Natural killer cell treated with Interleukin-12 subunit alpha and Interleukin-12 subunit beta and Interleukin-15 and Interleukin-18, amount 100 ng/mL, for 72 hours (primary cell): ENCODE data around the gene CABP4. TPM values are rescaled to one million over a fixed set of nuclear protein-coding genes. Genes with fewer than 3 reads are reported as not detected.

Source experiments
- ATAC-seq, 2 donors: fragments of 150-1000 bp; cut with Tn5 transposase in 1 of 2; sonication (Bioruptor Pico), chemical (Tn5 transposase) in 1 of 2; 2 replicates each; pipeline ENCODE4 v1.10.0; 2021
- DNase-seq: peaks from one replicate; pipeline ENCODE4 v3.0.0; 2022; ENCODE audit warnings: low spot score
- H3K27ac Mint-ChIP-seq, 2 donors: 1 replicate in 1 of 2; 2 replicates in 1 of 2; pipeline ENCODE4 v1.8.0; 2022; ENCODE audit warnings: mixed read lengths in 2 of 2, mild to moderate bottlenecking in 1 of 2, moderate library complexity in 1 of 2
- H3K27me3 Mint-ChIP-seq, 2 donors: 1 replicate in 1 of 2; 2 replicates in 1 of 2; pipeline ENCODE4 v1.8.0; 2022; ENCODE audit warnings: mixed read lengths in 2 of 2
- H3K36me3 Mint-ChIP-seq: one replicate; pipeline ENCODE4 v1.8.0; 2022; ENCODE audit warnings: mixed read lengths
- H3K4me1 Mint-ChIP-seq, 2 donors: 1 replicate in 1 of 2; 2 replicates in 1 of 2; pipeline ENCODE4 v1.8.0; 2022; ENCODE audit warnings: low read depth in 2 of 2, mixed read lengths in 2 of 2, mild to moderate bottlenecking in 1 of 2
- H3K4me3 Mint-ChIP-seq: one replicate; pipeline ENCODE4 v1.8.0; 2022; ENCODE audit warnings: mixed read lengths
- H3K9me3 Mint-ChIP-seq: 2 replicates; pipeline ENCODE4 v1.8.0; 2022; ENCODE audit warnings: mixed read lengths
- total RNA-seq, 2 donors: library from RNA; stranded (reverse); gene quantifications; one replicate each; pipeline ENCODE4 v1.2.3, GENCODE V29; 2022

The CABP4 gene
- total RNA-seq, 2 donors from 2014 or later, result 1.4 to 2.2 TPM

DNA sequence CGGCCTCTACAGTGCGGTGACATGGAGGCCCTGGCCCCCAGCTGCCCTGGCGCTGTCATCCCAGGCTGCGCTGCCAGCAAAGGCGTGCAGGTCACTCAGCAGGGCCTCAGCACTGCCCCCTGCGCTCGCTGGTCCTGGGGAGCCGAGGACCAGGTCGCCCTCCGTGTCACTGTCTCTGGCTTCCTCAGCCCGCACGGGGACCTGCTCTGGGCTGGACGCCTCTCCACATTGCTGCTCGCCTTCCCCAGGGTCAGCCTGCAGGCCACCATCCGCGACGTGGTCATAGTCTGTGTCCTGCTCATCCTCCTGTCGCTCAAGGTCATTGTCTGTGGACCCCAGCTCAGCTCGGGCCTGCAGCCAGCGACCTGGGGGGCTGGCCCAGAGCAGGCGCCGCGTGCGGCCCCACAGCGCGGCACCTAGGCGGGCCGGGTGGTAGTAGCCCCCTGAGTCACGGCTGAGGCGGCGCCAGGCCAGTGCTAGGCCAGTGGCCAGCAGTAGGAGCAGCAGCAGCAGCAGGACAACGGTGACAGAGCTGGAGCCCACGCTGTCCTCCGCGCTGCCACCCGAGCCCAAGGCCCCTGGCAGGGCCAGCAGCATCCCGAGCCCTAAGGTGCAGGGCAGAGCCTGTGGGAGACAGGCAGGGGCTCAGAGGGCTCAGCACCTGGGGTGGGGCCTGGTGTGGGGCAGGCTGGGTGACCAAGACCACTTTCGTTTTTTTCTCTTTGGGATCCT is 19.3 kb upstream of the CABP4 start:
- H3K9me3 Mint-ChIP-seq, result no peaks in the 10 kb centered on the region
- H3K4me3 Mint-ChIP-seq, result peak overlapping the region; percentile 93
- H3K36me3 Mint-ChIP-seq, result no peaks in the 10 kb centered on the region
- peaks cover 50 to 55% of the 10 kb centered on the region in 2 donors for H3K4me1 Mint-ChIP-seq
- no peak for ATAC-seq
- DNase-seq, result no peak
- H3K27me3 Mint-ChIP-seq, result no peaks in the 10 kb centered on the region
- peak overlapping the region; percentile 92 for H3K27ac Mint-ChIP-seq

DNA sequence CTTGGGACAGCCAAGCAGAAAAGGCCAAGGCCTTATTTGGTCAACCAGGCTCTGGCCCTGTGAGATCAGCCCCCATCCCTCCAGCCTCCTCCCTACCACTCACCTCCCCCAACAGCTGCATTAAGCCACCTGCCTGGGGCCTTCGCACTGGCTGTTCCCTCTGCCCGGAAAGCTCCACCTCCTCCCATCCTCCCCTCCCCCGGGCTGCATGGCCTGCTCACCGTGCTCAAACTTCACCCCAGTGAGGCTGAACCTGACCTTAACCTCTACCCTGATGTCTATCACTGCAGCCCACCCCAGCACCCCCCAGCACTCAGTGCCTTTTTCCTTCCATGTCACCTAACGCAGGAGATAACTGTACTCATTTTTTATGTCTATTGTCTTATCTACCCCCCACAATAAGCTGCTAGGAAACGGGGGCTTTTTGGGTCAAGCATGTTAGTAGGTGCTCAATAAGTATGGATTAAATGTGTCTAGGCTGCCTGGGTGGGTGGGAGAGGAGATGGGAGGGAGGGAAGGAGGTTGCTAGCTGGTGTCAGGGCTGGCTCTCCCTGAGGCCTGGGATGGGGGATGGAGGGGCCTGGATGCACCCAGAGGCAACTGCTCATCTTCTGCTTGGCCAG is 18.6 kb upstream of the CABP4 start:
- no peaks in the 10 kb centered on the region for H3K36me3 Mint-ChIP-seq
- peak; percentile 66 to 70 for ATAC-seq
- H3K4me1 Mint-ChIP-seq, result peaks cover 49 to 60% of the 10 kb centered on the region in 2 donors

DNA sequence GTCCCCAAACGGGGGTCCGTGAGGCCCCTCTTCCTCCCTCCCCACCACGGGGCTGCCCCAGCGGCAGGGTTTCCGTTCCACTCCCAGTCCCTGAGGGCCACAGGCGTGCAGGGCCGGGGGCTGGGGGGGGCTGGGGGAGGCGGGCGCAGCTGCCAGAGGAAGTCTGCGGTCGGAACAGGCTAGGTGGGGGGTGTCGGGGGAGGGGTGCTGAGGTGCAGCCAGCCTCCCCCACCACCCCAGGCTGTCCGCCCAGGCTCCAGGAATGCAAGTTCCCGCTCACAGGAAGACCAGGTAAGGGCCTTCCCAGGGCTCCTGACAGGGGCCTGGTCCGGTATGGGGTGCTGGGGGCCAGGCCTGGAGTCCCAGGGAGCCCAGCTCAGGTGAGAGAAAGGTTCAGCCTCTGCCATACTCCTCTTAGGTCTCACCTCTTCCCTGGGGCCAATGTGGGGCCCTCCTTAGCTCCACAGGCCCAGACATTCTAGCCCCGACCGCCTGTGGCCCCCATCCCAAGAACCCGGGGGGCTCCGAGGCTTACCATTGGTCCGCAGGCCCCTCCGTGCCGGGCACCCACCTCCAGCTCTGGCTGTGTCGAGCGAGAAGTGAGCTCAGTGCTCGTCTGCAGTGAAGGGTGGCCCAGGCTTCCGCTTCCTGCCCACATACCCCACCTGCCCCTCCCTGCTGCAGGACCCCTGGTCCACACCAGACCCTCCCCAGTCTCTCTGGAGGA is 17.9 kb upstream of the CABP4 start, which contains the start of gene PTPRCAP:
Gene PTPRCAP (minus strand): TSS at position 601 of the 727 bp plus-strand sequence. CDS start 63 bp downstream, at position 538.
- no peaks in the 10 kb centered on the region for H3K27me3 Mint-ChIP-seq
- peak within 1 kb of the TSS; percentile 93 for H3K4me3 Mint-ChIP-seq
- no peaks in the 10 kb centered on the region for H3K36me3 Mint-ChIP-seq
- DNase-seq (peak; percentile 80), ATAC-seq (peak; percentile 56 to 62)
- H3K9me3 Mint-ChIP-seq, result no peaks in the 10 kb centered on the region
- peak within 1 kb of the TSS; percentile 92 for H3K27ac Mint-ChIP-seq
- peaks cover 48 to 59% of the 10 kb centered on the region in 2 donors for H3K4me1 Mint-ChIP-seq

More for the DNA sequence above, 18.6 kb upstream of the CABP4 start:
- no peaks in the 10 kb centered on the region for H3K9me3 Mint-ChIP-seq
- H3K27me3 Mint-ChIP-seq, result no peaks in the 10 kb centered on the region
- DNase-seq, result peak; percentile 87
- peak overlapping the region; percentile 93 for H3K4me3 Mint-ChIP-seq
- peak overlapping the region; percentile 92 for H3K27ac Mint-ChIP-seq

DNA sequence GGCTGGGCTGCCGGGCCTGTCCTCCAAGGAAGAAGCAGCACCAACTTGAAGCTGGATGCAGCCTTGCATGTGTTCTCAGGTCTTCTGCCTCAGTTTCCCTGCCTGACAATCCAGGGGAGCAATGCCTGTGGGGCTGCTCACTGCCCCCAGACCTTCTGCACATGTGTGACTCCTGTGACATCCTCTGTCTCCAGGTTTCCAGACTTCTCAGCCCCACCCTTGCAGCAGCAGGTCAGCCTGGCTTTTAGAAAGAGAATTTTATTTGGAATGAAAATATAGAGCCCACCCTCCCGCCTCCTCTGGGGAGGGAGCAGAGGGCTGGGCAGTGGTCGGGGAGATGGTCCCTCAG is 17.4 kb upstream of the CABP4 start:
- ATAC-seq, result no peak
- Mint-ChIP-seq H3K4me3 (peak overlapping the region; percentile 93), H3K27me3 (no peaks in the 10 kb centered on the region), H3K9me3 (no peaks in the 10 kb centered on the region), H3K36me3 (no peaks in the 10 kb centered on the region), H3K4me1 (peaks cover 48 to 58% of the 10 kb centered on the region in 2 donors), H3K27ac (peak overlapping the region; percentile 92)
- DNase-seq, result no peak

DNA sequence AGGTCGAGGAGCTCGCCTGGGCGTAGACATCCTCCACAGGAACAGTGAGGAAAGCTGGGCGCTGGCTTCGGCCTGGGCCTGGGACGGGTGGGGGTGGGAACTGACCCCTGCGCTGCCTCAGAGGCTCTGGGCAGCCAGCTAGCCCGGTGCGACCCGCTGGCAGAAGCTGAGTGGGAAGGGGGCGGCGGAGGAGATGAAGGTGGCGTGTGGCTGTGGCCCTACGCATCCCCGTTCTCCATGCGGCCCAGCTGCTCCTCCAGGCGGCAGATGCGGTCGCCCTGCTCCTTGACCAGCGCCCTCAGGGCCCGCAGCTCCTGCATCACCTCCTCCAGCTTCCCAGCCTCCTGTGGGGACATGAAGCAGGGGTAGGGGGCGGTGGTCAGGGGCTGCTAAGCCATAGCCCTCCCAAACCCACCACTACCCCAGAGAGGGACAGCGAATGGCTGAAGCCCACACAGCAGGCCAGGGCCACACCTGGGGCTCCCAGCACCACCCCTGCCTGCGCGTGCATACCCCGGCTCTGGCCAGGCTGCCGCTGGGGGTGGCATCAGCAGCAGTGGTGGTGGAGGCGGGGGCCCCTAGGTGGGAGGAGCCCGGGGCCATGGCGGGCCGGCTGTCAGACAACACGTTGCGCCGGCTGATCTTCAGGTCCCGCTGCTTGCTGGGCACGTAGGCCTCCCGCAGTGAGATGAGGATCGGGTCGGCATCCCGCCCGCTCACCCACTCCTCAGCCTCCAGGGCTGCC is 16.8 kb upstream of the CABP4 start:
- H3K9me3 Mint-ChIP-seq, result no peaks in the 10 kb centered on the region
- peaks cover 46 to 54% of the 10 kb centered on the region in 2 donors for H3K4me1 Mint-ChIP-seq
- no peaks in the 10 kb centered on the region for H3K36me3 Mint-ChIP-seq
- H3K27ac Mint-ChIP-seq, result peak overlapping the region; percentile 92
- no peak for DNase-seq
- peak overlapping the region; percentile 93 for H3K4me3 Mint-ChIP-seq
- peak; percentile 11 to 50 for ATAC-seq
- H3K27me3 Mint-ChIP-seq, result no peaks in the 10 kb centered on the region

DNA sequence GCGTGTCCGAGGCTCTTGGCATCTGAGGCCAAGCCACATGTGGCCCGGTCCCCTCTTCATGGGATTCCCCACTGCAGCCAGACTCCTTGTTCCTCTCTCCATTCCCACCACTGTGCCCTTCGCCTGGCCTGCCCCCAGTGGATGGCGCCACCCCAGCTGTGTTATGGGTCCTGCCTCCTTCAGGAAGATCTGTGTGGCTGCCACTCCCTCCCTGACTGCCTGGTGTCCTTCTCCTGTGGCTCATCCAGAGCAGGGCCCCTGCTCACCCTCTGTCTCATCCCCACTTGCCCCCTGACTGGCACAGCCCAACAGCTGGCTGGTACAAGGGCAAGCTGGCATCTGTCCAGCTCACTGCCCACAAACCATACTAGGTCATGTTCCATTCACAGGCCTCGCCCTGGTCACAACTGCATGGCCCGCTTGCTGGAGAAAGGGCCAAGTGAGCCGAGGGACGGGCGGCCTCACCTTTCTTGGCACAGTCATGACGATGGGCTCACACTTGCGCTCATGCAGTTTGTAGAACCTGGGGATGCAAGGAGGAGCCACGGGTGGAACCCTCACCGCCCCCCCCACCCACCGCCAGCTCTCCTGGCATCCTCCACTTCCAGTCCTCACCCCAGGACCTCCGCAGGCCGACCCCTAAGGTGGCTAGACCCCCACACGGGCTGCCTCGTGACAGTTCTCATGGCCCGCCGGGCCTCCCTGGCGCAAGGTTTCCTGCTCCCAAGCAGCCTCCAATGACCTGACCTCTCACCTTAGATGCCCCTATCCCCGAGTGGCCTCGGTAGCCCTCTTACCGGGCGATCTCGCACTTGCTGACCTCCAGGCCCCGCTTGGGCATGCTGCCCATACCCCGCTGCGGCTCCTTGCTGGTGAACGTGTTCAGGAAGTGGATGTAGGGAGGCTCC is 15.6 kb upstream of the CABP4 start:
- Mint-ChIP-seq H3K9me3 (no peaks in the 10 kb centered on the region), H3K27me3 (no peaks in the 10 kb centered on the region), H3K36me3 (no peaks in the 10 kb centered on the region), H3K4me1 (peaks cover 40 to 52% of the 10 kb centered on the region in 2 donors), H3K27ac (peak overlapping the region; percentile 82 to 92), H3K4me3 (peak overlapping the region; percentile 93)
- ATAC-seq (no peak), DNase-seq (no peak)

DNA sequence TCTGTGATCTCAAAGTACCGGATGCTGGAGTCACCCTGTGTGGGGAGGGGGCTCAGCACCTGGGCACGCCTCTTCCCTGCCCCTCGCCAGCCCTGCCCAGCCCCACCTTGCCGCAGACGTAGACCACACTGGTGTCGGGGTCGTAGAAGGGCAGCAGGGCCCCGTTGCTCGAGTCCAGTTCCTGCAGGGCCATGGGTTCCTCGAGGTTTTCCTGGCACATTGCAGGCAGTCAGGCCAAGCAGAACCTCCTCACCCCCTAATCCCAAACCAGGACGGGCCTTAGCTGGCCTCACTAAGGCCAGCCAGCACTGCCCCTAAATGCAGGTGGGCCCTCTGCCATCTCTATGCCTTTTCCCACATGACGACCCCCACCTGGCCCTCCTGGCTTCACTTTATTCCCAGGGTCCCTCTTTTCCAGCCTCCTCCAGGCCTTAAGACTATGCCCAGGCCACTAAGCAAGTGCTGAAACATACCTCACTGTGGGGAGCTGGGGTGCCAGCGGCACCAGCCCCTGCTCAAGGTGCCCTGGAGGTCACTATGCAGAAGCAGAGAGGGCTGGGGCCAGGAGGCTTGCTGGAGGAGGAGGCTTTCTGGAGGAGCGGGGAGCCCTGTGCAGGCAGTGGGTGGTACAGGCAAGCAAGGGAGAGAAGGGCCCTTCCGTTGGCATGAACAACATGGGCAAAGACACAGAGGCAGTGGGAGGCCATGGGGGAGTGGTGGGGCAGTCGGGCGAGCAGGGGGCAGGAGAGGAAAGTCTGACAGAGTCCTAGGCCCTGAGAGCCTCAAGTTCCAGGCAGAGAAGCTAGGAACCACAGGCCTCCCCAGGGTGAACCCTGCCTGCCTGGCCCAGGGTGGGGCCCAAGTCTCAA is 14.7 kb upstream of the CABP4 start:
- no peaks in the 10 kb centered on the region for H3K36me3 Mint-ChIP-seq
- no peaks in the 10 kb centered on the region for H3K27me3 Mint-ChIP-seq
- H3K9me3 Mint-ChIP-seq, result no peaks in the 10 kb centered on the region
- H3K27ac Mint-ChIP-seq, result peak overlapping the region; percentile 82 to 92
- peak overlapping the region; percentile 93 for H3K4me3 Mint-ChIP-seq
- no peak for ATAC-seq
- no peak for DNase-seq
- peaks cover 45 to 57% of the 10 kb centered on the region in 2 donors for H3K4me1 Mint-ChIP-seq

DNA sequence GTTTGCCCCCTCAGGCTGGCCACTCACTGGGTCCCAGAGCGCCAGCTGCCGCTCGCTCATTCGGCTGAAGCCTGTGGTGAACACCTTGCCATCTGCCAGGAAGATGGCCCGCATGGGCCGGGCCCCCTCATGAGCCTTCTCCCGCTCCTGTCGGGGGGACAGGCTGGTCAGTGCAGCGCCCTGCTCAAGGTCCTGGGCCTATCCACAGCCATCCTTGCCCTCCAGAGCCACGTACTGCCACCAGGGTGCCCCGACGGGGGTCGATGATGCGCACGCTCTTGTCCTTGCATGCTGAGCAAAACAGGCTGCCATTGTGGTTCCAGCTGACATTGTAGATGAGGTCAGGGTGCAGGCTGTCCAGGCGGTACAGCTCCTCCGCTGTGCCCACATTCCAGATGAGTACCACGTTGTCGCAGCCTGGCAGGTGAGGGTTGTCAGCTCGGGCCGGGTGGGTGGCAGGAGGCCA is 14.0 kb upstream of the CABP4 start:
- H3K36me3 Mint-ChIP-seq, result no peaks in the 10 kb centered on the region
- peaks cover 47 to 60% of the 10 kb centered on the region in 2 donors for H3K4me1 Mint-ChIP-seq
- no peaks in the 10 kb centered on the region for H3K27me3 Mint-ChIP-seq
- H3K27ac Mint-ChIP-seq, result peak overlapping the region in 1 of 2 donors; percentile 92
- H3K9me3 Mint-ChIP-seq, result no peaks in the 10 kb centered on the region
- DNase-seq (no peak), ATAC-seq (no peak)
- no peak overlapping the region for H3K4me3 Mint-ChIP-seq

DNA sequence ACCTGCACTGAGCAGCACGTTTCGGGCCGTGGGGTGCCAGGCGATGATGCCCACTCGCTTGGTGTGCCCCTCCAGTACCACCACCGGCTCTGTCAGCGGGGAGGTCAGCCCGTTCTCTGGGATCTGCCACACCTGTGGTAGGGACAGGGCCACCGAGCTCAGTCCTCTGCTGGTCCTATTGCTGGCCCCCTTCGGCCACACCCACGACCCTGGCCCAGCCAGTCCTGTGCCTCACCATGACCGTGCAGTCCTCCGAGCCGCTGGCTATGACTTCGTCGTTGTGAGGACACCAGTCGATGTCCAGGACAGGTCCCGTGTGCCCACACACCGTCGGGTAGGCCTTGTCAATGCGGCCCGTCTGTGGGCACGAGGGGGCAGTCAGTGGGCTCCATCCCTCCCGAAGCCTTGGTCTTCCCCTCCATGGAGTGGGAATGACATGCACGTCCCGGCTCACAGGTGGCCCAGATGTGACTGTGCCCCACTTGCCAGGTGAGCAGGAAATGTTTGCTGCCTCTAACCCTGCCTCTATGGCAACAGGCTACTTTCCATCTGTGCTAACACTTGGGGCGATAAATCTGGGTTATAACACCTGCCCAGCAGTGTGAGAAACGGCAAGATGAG is 13.3 kb upstream of the CABP4 start:
- no peaks in the 10 kb centered on the region for H3K9me3 Mint-ChIP-seq
- H3K4me3 Mint-ChIP-seq, result peak overlapping the region; percentile 10

DNA sequence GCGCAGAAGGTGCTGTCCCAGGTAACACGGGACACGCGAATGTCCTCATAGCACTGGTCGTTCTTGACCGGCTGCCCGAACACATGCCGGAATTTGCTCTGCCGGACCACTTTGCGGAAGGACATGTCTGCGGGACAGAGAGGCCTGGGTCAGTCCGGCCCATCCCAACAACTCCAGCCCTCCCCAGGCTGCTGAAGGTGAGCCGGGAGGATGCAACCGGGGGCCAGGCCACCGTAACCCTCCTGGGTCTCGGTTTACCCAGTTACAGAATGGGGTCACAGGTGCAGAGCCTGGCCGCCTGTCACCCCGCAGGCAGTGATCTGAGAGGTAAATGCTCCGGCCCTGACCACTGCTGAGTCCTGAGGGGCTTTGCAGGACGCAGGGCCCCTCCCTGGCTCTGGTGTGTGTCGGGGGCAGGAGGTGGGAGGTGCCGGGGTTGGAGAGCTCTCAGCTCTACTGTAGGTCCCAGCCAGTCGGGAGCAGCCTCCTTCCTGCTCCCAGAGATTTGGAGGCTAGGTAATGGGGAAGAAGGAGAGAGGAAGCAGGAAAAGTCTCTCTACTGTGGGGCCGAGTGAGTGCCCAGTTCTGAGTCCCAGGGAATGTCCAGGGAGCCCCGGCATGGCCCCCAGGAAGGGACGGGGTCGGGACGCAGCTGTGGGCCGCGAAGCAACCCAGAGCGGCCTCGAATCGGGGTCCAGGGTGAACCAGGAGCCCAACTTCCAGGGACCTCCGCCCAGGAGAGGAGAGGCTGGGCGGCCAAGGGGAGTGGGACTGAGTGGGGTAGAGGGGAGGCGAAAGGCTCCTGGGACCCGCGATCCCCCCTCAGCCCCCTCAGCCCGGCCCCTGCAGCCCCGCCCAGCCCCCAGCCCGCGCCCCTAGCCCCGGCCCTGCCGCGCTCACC is 12.4 kb upstream of the CABP4 start:
- ATAC-seq (no peak), DNase-seq (no peak)
- Mint-ChIP-seq H3K4me1 (peaks cover 46 to 55% of the 10 kb centered on the region in 2 donors), H3K9me3 (no peaks in the 10 kb centered on the region), H3K36me3 (no peaks in the 10 kb centered on the region), H3K4me3 (peak overlapping the region; percentile 41), H3K27ac (peak overlapping the region; percentile 75 to 92), H3K27me3 (no peaks in the 10 kb centered on the region)

More for the DNA sequence above, 13.3 kb upstream of the CABP4 start:
- no peak for DNase-seq
- ATAC-seq, result no peak
- Mint-ChIP-seq H3K27me3 (no peaks in the 10 kb centered on the region), H3K36me3 (no peaks in the 10 kb centered on the region), H3K4me1 (peaks cover 48 to 57% of the 10 kb centered on the region in 2 donors), H3K27ac (peak overlapping the region; percentile 75 to 92)

DNA sequence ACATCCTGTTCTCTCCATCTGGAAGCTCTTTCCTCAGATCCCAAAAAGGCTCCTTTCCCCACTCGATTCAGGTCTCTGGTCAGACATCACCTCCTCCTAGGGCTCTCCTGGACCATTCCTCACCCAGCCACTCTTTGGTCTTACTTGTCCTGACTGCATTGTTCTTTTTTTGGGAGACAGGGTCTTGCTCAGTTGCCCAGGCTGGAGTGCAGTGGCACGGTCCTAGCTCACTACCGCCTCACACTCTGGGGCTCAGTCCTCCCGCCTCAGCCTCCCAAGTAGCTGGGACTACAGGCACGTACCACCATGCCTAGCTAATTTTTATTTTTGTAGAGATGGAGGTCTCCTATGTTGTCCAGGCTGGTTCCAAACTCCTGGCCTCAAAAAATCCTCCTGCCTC is 9.6 kb upstream of the CABP4 start:
- no peaks in the 10 kb centered on the region for H3K36me3 Mint-ChIP-seq
- H3K4me3 Mint-ChIP-seq, result peak overlapping the region; percentile 74
- ATAC-seq (no peak), DNase-seq (no peak)
- no peaks in the 10 kb centered on the region for H3K9me3 Mint-ChIP-seq
- H3K27ac Mint-ChIP-seq, result peak overlapping the region; percentile 74 to 91
- H3K27me3 Mint-ChIP-seq, result peaks cover 0 to 3% of the 10 kb centered on the region in 2 donors
- peaks cover 32 to 42% of the 10 kb centered on the region in 2 donors for H3K4me1 Mint-ChIP-seq
